Brain microvascular endothelial cell (primary cell): ENCODE results near the gene MITD1.
"Not testable (repeated sequence)": the region's sequence is repeated elsewhere in the genome, so short reads cannot be mapped to it uniquely, and the experiment has no call there.

Experiments used
- DNase-seq: peaks from one replicate; pipeline ENCODE4 v3.0.0-alpha.2; 2020
- H3K27ac ChIP-seq: fragments of 250-450 bp; sonication (Bioruptor Pico); 2 replicates; pipeline ENCODE4 v1.5.1; 2020; ENCODE audit warnings: mild to moderate bottlenecking, moderate library complexity
- H3K27me3 ChIP-seq: fragments of 250-450 bp; sonication (Bioruptor Pico); replicated peaks from 2 replicates; pipeline ENCODE4 v1.5.1; 2020; ENCODE audit warnings: mild to moderate bottlenecking
- H3K36me3 ChIP-seq: fragments of 250-450 bp; sonication (Bioruptor Pico); replicated peaks from 2 replicates; pipeline ENCODE4 v1.5.1; 2020; ENCODE audit warnings: mild to moderate bottlenecking
- H3K4me3 ChIP-seq: 2 replicates; pipeline ENCODE4 v1.5.1; 2011; ENCODE audit warnings: low read depth, mild to moderate bottlenecking, control low read depth, low read length, moderate library complexity
- in situ Hi-C: cut with HindIII; loops from 2 replicates; pipeline ENCODE4 v1.10.0; 2017; ENCODE audit warnings: low sequenced_read_pairs, low pct_ligation_motif_present
- TF ChIP-seq, protein P1 (sequence below): IDR thresholded peaks from 2 replicates; pipeline ENCODE4 v1.5.1; 2011; ENCODE audit warnings: low read depth, mild to moderate bottlenecking, moderate library complexity, low read length, control low read depth, inconsistent platforms; ENCODE audit errors: missing control alignments

The MITD1 gene

DNA sequence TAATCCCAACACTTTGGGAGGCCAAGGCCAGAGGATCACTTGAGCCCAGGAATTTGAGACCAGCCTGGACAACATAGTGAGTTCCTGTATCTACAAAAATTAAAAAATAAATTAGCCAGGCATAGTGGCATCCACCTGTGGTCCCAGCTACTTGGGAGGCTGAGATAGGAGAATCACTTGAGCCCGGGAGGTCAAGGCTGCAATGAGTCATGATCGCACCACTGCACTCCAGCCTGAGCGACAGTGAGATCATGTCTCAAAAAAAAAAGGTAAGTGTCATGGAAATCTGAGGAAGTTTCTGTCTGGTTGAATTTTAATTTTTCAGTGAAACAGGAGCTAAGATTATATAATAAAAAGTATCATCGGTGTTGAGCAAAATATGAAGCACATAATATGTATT is 41.9 kb downstream of the MITD1 start:
- Histone ChIP-seq H3K4me3 (no peak overlapping the region), H3K27me3 (no peaks in the 10 kb centered on the region), H3K27ac (no peak overlapping the region), H3K36me3 (no peaks in the 10 kb centered on the region)
- in situ Hi-C loops: no loop called here
- TF ChIP-seq, protein P1, sequence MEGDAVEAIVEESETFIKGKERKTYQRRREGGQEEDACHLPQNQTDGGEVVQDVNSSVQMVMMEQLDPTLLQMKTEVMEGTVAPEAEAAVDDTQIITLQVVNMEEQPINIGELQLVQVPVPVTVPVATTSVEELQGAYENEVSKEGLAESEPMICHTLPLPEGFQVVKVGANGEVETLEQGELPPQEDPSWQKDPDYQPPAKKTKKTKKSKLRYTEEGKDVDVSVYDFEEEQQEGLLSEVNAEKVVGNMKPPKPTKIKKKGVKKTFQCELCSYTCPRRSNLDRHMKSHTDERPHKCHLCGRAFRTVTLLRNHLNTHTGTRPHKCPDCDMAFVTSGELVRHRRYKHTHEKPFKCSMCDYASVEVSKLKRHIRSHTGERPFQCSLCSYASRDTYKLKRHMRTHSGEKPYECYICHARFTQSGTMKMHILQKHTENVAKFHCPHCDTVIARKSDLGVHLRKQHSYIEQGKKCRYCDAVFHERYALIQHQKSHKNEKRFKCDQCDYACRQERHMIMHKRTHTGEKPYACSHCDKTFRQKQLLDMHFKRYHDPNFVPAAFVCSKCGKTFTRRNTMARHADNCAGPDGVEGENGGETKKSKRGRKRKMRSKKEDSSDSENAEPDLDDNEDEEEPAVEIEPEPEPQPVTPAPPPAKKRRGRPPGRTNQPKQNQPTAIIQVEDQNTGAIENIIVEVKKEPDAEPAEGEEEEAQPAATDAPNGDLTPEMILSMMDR: no peak
- no peak for DNase-seq

GRCh38 chr2:99135044-99135556 is 45.8 kb downstream of the MITD1 start:
- H3K27ac ChIP-seq, in situ Hi-C loops, H3K4me3 ChIP-seq, H3K36me3 ChIP-seq, DNase-seq, H3K27me3 ChIP-seq: not testable (repeated sequence)

DNA sequence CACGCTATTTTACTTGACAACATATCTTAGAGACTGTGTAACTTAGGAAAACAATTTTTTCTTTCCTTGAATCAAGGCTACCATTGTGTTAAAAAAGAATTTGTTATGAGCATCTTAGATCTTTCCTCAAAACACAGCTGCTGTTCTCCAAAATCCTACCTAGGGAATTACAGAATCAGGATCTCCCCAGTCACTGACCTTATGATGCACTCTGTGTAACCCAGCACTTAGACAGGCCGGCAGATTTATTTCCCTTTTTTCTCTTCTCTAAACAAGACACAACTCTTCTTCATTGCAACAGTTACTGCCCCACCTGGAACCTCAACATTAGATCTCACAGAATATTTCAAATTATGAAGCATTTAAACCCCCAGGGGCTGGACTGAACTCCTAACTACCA is 52.9 kb downstream of the MITD1 start:
- DNase-seq: no peak
- no peaks in the 10 kb centered on the region for H3K36me3 ChIP-seq
- TF ChIP-seq, protein P1: no peak
- no peaks in the 10 kb centered on the region for H3K27me3 ChIP-seq
- H3K4me3 ChIP-seq: no peak overlapping the region
- in situ Hi-C loops: no loop called here
- no peak overlapping the region for H3K27ac ChIP-seq
